Measurements from ENCODE around the gene SOBP. TPM values are rescaled to one million over a fixed set of nuclear protein-coding genes. Genes with fewer than 3 reads are reported as not detected.

The SOBP gene
- total RNA-seq, 2 donors from 2014 or later: 1.5 to 1.9 TPM

DNA sequence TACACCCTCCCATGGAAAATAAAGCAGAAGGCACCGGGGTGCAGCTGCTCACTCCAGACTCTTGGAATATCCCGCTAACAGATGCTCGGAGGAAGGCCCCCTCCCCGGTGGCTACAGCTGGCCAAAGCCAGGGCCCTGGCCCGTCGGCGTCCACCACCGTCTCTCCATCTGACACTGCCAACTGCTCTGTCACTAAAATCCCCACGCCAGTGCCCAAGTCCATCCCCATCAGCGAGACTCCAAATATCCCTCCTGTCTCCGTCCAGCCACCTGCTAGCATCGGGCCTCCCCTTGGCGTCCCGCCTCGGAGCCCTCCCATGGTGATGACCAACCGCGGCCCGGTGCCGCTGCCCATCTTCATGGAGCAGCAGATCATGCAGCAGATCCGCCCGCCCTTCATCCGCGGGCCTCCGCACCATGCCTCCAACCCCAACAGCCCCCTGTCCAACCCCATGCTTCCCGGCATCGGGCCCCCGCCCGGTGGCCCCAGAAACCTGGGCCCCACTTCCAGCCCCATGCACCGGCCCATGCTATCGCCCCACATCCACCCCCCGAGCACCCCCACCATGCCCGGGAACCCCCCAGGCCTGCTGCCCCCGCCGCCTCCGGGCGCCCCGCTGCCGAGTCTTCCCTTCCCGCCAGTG is 143.9 kb downstream of the SOBP start:
- DNase-seq: no peak
- peaks cover 4% of the 10 kb centered on the region for H3K4me1 Mint-ChIP-seq
- peak overlapping the region; percentile 53 for H3K4me3 Mint-ChIP-seq
- Histone ChIP-seq H3K4me1 (ENCODE audit: control insufficient read depth, insufficient read depth, low read length) (no peaks in the 10 kb centered on the region), H3K36me3 (ENCODE audit: control insufficient read depth, insufficient read depth, low read length) (no peaks in the 10 kb centered on the region), H3K9ac (ENCODE audit: extremely low read depth, low read length, poor library complexity, severe bottlenecking) (no peak overlapping the region), H3K9me3 (ENCODE audit: control insufficient read depth, low read length) (no peaks in the 10 kb centered on the region), H3K4me3 (ENCODE audit: low read length) (no peak overlapping the region), H3K27me3 (ENCODE audit: control insufficient read depth, insufficient read depth, low read length, poor library complexity, severe bottlenecking) (peaks cover 49% of the 10 kb centered on the region), H3K27ac (ENCODE audit: low read depth, low read length) (no peak overlapping the region)
- no peaks in the 10 kb centered on the region for H3K9me3 Mint-ChIP-seq
- TF ChIP-seq, protein P1, sequence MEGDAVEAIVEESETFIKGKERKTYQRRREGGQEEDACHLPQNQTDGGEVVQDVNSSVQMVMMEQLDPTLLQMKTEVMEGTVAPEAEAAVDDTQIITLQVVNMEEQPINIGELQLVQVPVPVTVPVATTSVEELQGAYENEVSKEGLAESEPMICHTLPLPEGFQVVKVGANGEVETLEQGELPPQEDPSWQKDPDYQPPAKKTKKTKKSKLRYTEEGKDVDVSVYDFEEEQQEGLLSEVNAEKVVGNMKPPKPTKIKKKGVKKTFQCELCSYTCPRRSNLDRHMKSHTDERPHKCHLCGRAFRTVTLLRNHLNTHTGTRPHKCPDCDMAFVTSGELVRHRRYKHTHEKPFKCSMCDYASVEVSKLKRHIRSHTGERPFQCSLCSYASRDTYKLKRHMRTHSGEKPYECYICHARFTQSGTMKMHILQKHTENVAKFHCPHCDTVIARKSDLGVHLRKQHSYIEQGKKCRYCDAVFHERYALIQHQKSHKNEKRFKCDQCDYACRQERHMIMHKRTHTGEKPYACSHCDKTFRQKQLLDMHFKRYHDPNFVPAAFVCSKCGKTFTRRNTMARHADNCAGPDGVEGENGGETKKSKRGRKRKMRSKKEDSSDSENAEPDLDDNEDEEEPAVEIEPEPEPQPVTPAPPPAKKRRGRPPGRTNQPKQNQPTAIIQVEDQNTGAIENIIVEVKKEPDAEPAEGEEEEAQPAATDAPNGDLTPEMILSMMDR (conservative IDR thresholded peaks at IDR 0.05): no peak
- 95 to 96% methylated on average over 21 to 39 of the region's 39 CpGs for WGBS, 2 experiments (ENCODE audit: insufficient coverage in 1 of 2, insufficient read length in 1 of 2)
- no peak overlapping the region for H3K27ac Mint-ChIP-seq
- peaks cover 54% of the 10 kb centered on the region for H3K27me3 Mint-ChIP-seq (ENCODE audit: insufficient read depth)
- H3K36me3 Mint-ChIP-seq (ENCODE audit: low read depth): no peaks in the 10 kb centered on the region

DNA sequence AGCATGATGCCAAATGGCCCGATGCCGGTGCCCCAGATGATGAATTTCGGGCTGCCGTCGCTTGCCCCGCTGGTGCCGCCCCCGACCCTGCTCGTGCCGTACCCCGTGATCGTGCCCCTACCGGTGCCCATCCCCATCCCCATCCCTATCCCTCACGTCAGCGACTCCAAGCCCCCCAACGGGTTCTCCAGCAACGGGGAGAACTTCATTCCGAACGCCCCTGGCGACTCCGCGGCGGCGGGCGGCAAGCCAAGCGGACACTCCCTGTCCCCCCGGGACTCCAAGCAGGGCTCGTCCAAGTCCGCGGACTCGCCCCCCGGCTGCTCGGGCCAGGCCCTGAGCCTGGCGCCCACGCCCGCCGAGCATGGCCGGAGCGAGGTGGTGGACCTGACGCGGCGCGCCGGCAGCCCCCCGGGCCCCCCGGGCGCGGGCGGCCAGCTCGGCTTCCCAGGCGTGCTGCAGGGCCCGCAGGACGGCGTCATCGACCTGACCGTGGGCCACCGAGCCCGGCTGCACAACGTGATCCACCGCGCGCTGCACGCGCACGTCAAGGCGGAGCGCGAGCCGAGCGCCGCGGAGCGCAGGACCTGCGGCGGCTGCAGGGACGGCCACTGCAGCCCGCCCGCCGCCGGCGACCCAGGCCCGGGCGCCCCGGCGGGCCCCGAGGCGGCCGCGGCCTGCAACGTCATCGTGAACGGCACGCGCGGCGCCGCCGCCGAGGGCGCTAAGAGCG is 144.6 kb downstream of the SOBP start:
- peaks cover 49% of the 10 kb centered on the region for H3K27me3 ChIP-seq (ENCODE audit: control insufficient read depth, insufficient read depth, low read length, poor library complexity, severe bottlenecking)
- 35 to 53% methylated on average over 6 to 101 of the region's 101 CpGs for WGBS, 2 experiments (ENCODE audit: insufficient coverage in 1 of 2, insufficient read length in 1 of 2)
- no peaks in the 10 kb centered on the region for H3K9me3 ChIP-seq (ENCODE audit: control insufficient read depth, low read length)

DNA sequence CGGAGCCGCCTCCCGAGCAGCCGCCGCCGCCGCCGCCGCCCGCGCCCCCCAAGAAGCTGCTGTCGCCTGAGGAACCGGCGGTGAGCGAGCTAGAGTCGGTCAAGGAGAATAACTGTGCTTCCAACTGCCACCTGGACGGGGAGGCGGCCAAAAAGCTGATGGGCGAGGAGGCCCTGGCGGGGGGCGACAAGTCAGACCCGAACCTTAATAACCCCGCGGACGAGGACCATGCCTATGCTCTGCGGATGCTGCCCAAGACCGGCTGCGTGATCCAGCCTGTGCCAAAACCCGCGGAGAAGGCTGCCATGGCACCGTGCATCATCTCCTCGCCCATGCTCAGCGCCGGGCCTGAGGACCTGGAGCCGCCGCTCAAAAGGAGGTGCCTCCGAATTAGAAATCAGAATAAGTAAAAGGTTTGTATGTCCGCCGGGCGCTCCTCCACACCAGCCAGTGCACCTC is 145.2 kb downstream of the SOBP start:
- no peak overlapping the region for H3K4me3 ChIP-seq (ENCODE audit: low read length)
- H3K27ac ChIP-seq (ENCODE audit: low read depth, low read length): no peak overlapping the region
- peaks cover 49% of the 10 kb centered on the region for H3K27me3 ChIP-seq (ENCODE audit: control insufficient read depth, insufficient read depth, low read length, poor library complexity, severe bottlenecking)
- H3K4me1 ChIP-seq (ENCODE audit: control insufficient read depth, insufficient read depth, low read length): no peaks in the 10 kb centered on the region
- Mint-ChIP-seq H3K4me1 (no peaks in the 10 kb centered on the region), H3K9me3 (no peaks in the 10 kb centered on the region), H3K4me3 (peak overlapping the region; percentile 53), H3K27ac (no peak overlapping the region), H3K36me3 (ENCODE audit: low read depth) (no peaks in the 10 kb centered on the region), H3K27me3 (ENCODE audit: insufficient read depth) (peaks cover 54% of the 10 kb centered on the region)
- no peak for DNase-seq
- no peaks in the 10 kb centered on the region for H3K36me3 ChIP-seq (ENCODE audit: control insufficient read depth, insufficient read depth, low read length)
- TF ChIP-seq, protein P1 (conservative IDR thresholded peaks at IDR 0.05): no peak
- WGBS, 2 experiments (ENCODE audit: insufficient coverage in 1 of 2, insufficient read length in 1 of 2): 56 to 69% methylated on average over 25 to 40 of the region's 40 CpGs
- H3K9me3 ChIP-seq (ENCODE audit: control insufficient read depth, low read length): no peaks in the 10 kb centered on the region
- H3K9ac ChIP-seq (ENCODE audit: extremely low read depth, low read length, poor library complexity, severe bottlenecking): no peak overlapping the region

More for the DNA sequence above, 144.6 kb downstream of the SOBP start:
- no peak for DNase-seq
- Mint-ChIP-seq H3K9me3 (no peaks in the 10 kb centered on the region), H3K4me1 (no peaks in the 10 kb centered on the region), H3K4me3 (peak overlapping the region; percentile 53), H3K27ac (no peak overlapping the region), H3K36me3 (ENCODE audit: low read depth) (no peaks in the 10 kb centered on the region), H3K27me3 (ENCODE audit: insufficient read depth) (peaks cover 54% of the 10 kb centered on the region)
- H3K36me3 ChIP-seq (ENCODE audit: control insufficient read depth, insufficient read depth, low read length): no peaks in the 10 kb centered on the region
- H3K27ac ChIP-seq (ENCODE audit: low read depth, low read length): no peak overlapping the region
- H3K4me3 ChIP-seq (ENCODE audit: low read length): no peak overlapping the region
- H3K4me1 ChIP-seq (ENCODE audit: control insufficient read depth, insufficient read depth, low read length): no peaks in the 10 kb centered on the region
- no peak overlapping the region for H3K9ac ChIP-seq (ENCODE audit: extremely low read depth, low read length, poor library complexity, severe bottlenecking)
- TF ChIP-seq, protein P1 (conservative IDR thresholded peaks at IDR 0.05): no peak

All from endodermal cell (in vitro differentiated cells).